Astrocyte of the cerebellum (primary cell): ENCODE results near the gene MPC1.

Source experiments
- DNase-seq: peaks from one replicate; pipeline ENCODE4 v3.0.0-alpha.2; 2011; ENCODE audit warnings: low read depth
- H3K4me3 ChIP-seq: 2 replicates; pipeline ENCODE4 v1.5.1; 2011; ENCODE audit warnings: mild to moderate bottlenecking, low read depth, low read length, moderate library complexity
- in situ Hi-C: cut with HindIII; loops from 2 replicates; pipeline ENCODE4 v1.10.0; 2017; ENCODE audit warnings: low sequenced_read_pairs
- TF ChIP-seq, protein P1 (sequence below): IDR thresholded peaks from 2 replicates; pipeline ENCODE4 v1.5.1; 2012; ENCODE audit warnings: low read length, low read depth, moderate library complexity, mild to moderate bottlenecking; ENCODE audit errors: missing control alignments

The MPC1 gene

GRCh38 chr6:166325383-166326042 is 57.2 kb downstream of the MPC1 start:
- TF ChIP-seq, protein P1, sequence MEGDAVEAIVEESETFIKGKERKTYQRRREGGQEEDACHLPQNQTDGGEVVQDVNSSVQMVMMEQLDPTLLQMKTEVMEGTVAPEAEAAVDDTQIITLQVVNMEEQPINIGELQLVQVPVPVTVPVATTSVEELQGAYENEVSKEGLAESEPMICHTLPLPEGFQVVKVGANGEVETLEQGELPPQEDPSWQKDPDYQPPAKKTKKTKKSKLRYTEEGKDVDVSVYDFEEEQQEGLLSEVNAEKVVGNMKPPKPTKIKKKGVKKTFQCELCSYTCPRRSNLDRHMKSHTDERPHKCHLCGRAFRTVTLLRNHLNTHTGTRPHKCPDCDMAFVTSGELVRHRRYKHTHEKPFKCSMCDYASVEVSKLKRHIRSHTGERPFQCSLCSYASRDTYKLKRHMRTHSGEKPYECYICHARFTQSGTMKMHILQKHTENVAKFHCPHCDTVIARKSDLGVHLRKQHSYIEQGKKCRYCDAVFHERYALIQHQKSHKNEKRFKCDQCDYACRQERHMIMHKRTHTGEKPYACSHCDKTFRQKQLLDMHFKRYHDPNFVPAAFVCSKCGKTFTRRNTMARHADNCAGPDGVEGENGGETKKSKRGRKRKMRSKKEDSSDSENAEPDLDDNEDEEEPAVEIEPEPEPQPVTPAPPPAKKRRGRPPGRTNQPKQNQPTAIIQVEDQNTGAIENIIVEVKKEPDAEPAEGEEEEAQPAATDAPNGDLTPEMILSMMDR = no peak
- no peak for DNase-seq
- no peak overlapping the region for H3K4me3 ChIP-seq
- in situ Hi-C loops = no loop called here

- H3K4me3 ChIP-seq = no peak overlapping the region
- DNase-seq = no peak
- TF ChIP-seq, protein P1 = no peak
- in situ Hi-C loops = no loop called here
These were observed 59.3 kb downstream of the MPC1 start for GRCh38 chr6:166323395-166323794.

- TF ChIP-seq, protein P1 = no peak
- no peak overlapping the region for H3K4me3 ChIP-seq
- in situ Hi-C loops = no loop called here
- no peak for DNase-seq
These were observed 63.8 kb downstream of the MPC1 start for GRCh38 chr6:166318649-166319600.

DNA sequence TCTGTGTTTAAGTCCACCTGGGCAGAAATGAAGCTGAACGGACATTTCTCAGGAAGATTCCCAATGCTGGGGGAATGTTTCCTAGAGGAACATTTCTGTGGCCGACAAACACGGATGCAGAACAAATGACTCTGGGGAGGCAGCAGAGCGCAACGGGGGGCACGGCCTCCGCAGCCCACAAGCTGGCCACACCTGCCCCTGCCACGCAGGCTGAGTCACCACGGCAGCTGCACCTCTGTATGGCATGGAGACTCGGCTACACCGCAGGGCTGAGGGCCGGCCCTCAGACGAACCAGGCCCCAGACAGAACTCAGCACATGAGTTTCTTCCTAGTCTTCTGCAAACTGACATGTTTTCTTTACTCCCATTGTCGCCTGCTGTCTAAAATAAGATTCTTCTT is 64.5 kb downstream of the MPC1 start:
- H3K4me3 ChIP-seq = no peak overlapping the region
- TF ChIP-seq, protein P1 = no peak
- in situ Hi-C loops = no loop called here
- no peak for DNase-seq

GRCh38 chr6:166317261-166318212 is 65.2 kb downstream of the MPC1 start:
- no peak for DNase-seq

More at GRCh38 chr6:166317261-166318212, 65.2 kb downstream of the MPC1 start:
- no peak overlapping the region for H3K4me3 ChIP-seq
- TF ChIP-seq, protein P1 = no peak
- in situ Hi-C loops = no loop called here
